K562 (cell line): Measurements from ENCODE around the gene NEK2. TPM values are rescaled to one million over a fixed set of nuclear protein-coding genes. Genes with fewer than 3 reads are reported as not detected.

ENCODE experiments used
- BCL6 ChIP-seq: fragments of 250-450 bp; sonication (Bioruptor Pico); IDR thresholded peaks from 2 replicates; pipeline ENCODE4 v1.4.0; 2020
- CREM ChIP-seq: IDR thresholded peaks from 2 replicates; pipeline ENCODE4 v1.6.1; 2014; ENCODE audit warnings: antibody characterized with exemption, low read depth
- CTBP1 ChIP-seq: fragments of 450-650 bp; IDR thresholded peaks from 2 replicates; pipeline ENCODE4 v1.6.1; 2016; ENCODE audit warnings: borderline replicate concordance
- DACH1 ChIP-seq: fragments of 450-650 bp; IDR thresholded peaks from 2 replicates; pipeline ENCODE4 v1.6.1; 2018; ENCODE audit not compliant: partially characterized antibody
- GTF2B ChIP-seq: IDR thresholded peaks from 2 replicates; pipeline ENCODE4 v1.6.1; 2011; ENCODE audit not compliant: insufficient read length; ENCODE audit errors: extremely low read depth
- KLF1 ChIP-seq: fragments of 450-650 bp; IDR thresholded peaks from 2 replicates; pipeline ENCODE4 v1.6.1; 2016; ENCODE audit warnings: missing genetic modification characterization, missing compliant biosample characterization
- NCOR1 ChIP-seq: fragments of 450-650 bp; IDR thresholded peaks from 2 replicates; pipeline ENCODE4 v1.6.1; 2016; ENCODE audit warnings: mild to moderate bottlenecking, moderate library complexity
- TBL1XR1 ChIP-seq, 2 experiments: IDR thresholded peaks; 2 replicates each; pipeline ENCODE4 v1.6.1; 2012; ENCODE audit warnings: improper control_type of control experiment in 2 of 2, low read length in 2 of 2, mild to moderate bottlenecking in 1 of 2
- ZNF184 ChIP-seq: sonication (generic); formaldehyde crosslinking; IDR thresholded peaks from 2 replicates; pipeline ENCODE4 v1.5.0; 2020; ENCODE audit warnings: missing genetic modification reagents
- ZNF407 ChIP-seq: fragments of 450-650 bp; IDR thresholded peaks from 2 replicates; pipeline ENCODE4 v1.6.1; 2016; ENCODE audit warnings: low read depth
- ZNF668 ChIP-seq: fragments of 250-450 bp; sonication (Bioruptor Pico); IDR thresholded peaks from 2 replicates; pipeline ENCODE4 v1.8.0; 2022; ENCODE audit warnings: mild to moderate bottlenecking, inconsistent platforms
- polyA plus RNA-seq, 8 experiments: library from polyadenylated mRNA; depleted of rRNA in 4 of 8; stranded (reverse) in 5 of 8; unstranded in 3 of 8; fragments of >200 nt; fragmentation: Nextera tagmentation in 2 of 8; fragmentation: Illumina TruSeq in 1 of 8; extraction: Ambion mirVana in 2 of 8; extraction: Trizol in 1 of 8; gene quantifications; 2 replicates each; pipeline versions ENCODE4 v1.2.1 to v1.2.3, GENCODE V29; 2011 to 2014; ENCODE audit warnings: inconsistent platforms in 1 of 8, missing spikeins in 1 of 8
- total RNA-seq, 7 experiments: library from RNA; depleted of rRNA in 6 of 7; stranded (reverse); fragments of >200 nt in 6 of 7; fragmentation: Illumina TruSeq in 2 of 7; extraction: Trizol in 2 of 7; gene quantifications; 2 replicates each; pipeline versions ENCODE4 v1.2.1 to v1.2.3, GENCODE V29; 2011 to 2021; ENCODE audit warnings: low replicate concordance in 1 of 7
- TF ChIP-seq, protein P1 (sequence below): fragments of 250-450 bp; sonication (Bioruptor Pico); IDR thresholded peaks from 2 replicates; pipeline ENCODE4 v1.5.0; 2021
- TF ChIP-seq, protein P2 (sequence below), 2 experiments: fragments of 150-350 bp in 1 of 2; IDR thresholded peaks; 2 replicates each; pipeline ENCODE4 v1.6.1; 2012 to 2016; ENCODE audit warnings: low read depth in 2 of 2, low read length in 2 of 2, mild to moderate bottlenecking in 1 of 2, moderate library complexity in 1 of 2

Gene NEK2
- total and polyA plus RNA-seq, 9 of the 15 experiments (the other 6 are each of a cell fraction or from before 2014, with no cell fraction given): 30.0 to 74.7 (median 66.4) TPM

- TF ChIP-seq KLF1 (tag) (no peak), GTF2B (no peak), ZNF668 (no peak), CREM (peak; percentile 86), TBL1XR1 (IDR thresholded peaks at IDR 0.05; ENCODE audit: low read length in 2 of 2) (peak in 1 of 2 experiments; percentile 48; a peak in 2 of 4 replicates), DACH1 (peak; percentile 59), CTBP1 (peak; percentile 86), BCL6 (CRISPR knock-in tag) (no peak), ZNF407 (peak; percentile 67), ZNF184 (CRISPR knock-in tag) (no peak), NCOR1 (peak; percentile 78)
- TF ChIP-seq, protein P1, sequence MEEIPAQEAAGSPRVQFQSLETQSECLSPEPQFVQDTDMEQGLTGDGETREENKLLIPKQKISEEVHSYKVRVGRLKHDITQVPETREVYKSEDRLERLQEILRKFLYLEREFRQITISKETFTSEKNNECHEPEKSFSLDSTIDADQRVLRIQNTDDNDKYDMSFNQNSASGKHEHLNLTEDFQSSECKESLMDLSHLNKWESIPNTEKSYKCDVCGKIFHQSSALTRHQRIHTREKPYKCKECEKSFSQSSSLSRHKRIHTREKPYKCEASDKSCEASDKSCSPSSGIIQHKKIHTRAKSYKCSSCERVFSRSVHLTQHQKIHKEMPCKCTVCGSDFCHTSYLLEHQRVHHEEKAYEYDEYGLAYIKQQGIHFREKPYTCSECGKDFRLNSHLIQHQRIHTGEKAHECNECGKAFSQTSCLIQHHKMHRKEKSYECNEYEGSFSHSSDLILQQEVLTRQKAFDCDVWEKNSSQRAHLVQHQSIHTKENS (CRISPR knock-in tag): no peak
- TF ChIP-seq, protein P2, sequence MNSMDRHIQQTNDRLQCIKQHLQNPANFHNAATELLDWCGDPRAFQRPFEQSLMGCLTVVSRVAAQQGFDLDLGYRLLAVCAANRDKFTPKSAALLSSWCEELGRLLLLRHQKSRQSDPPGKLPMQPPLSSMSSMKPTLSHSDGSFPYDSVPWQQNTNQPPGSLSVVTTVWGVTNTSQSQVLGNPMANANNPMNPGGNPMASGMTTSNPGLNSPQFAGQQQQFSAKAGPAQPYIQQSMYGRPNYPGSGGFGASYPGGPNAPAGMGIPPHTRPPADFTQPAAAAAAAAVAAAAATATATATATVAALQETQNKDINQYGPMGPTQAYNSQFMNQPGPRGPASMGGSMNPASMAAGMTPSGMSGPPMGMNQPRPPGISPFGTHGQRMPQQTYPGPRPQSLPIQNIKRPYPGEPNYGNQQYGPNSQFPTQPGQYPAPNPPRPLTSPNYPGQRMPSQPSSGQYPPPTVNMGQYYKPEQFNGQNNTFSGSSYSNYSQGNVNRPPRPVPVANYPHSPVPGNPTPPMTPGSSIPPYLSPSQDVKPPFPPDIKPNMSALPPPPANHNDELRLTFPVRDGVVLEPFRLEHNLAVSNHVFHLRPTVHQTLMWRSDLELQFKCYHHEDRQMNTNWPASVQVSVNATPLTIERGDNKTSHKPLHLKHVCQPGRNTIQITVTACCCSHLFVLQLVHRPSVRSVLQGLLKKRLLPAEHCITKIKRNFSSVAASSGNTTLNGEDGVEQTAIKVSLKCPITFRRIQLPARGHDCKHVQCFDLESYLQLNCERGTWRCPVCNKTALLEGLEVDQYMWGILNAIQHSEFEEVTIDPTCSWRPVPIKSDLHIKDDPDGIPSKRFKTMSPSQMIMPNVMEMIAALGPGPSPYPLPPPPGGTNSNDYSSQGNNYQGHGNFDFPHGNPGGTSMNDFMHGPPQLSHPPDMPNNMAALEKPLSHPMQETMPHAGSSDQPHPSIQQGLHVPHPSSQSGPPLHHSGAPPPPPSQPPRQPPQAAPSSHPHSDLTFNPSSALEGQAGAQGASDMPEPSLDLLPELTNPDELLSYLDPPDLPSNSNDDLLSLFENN (IDR thresholded peaks at IDR 0.05; ENCODE audit: low read depth in 2 of 2, low read length in 2 of 2): no peak; a peak in 1 of 4 replicates
Measured at GRCh38 chr1:211675230-211676105, at the start of gene NEK2 (continued).
